Measurements from ENCODE around the gene TTC1.

The TTC1 gene

DNA sequence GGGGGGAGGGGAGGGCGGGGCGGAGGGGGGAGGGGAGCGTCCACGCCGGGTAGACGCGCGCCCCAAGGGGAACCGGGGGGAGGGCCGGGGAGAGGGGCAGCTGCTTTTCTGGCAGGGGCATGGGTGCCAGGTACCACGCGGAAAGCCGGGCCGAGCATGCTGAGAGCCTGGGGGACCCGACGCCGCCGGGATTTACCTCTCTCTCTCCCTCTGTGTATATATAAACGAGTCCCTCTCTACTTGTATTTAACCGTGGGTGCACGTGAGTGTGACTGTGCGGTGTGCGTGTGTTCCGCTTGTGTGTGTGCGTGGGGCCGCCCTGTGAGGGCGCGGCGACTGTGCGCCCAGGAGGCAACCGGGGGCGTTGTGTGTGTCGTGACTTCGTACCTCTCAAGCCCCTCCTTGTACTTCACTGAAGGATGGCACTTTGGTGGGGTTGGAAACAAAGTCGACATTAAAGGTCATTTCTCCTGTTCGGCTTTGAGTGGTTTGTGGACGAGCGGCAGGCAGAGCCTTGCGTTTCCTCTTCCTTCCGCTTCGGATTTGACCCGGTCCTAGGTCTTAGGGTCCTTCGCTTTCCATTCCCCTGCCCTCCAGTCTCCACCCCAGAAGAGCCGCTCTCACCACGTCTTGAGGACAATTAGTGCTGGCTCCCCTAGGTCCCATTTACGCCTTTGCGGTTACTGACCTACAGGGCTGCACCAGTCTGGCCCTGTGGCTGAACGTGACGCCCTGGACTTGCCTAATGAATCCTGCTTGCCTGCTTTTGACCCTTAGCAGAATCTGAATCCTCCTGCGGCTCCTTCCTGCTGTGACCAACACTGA lies 36.2 kb upstream of the TTC1 start:
- Histone ChIP-seq H3K9me3 (ENCODE audit: control insufficient read depth, insufficient read depth, low read depth, low read length) (no peaks in the 10 kb centered on the region), H3K4me1 (ENCODE audit: control insufficient read depth, insufficient read depth, low read length) (peaks cover 8% of the 10 kb centered on the region; the same call in 1 of the 2 replicates), H3K27ac (ENCODE audit: low read depth, low read length) (no peak overlapping the region), H3K27me3 (ENCODE audit: control insufficient read depth, insufficient read depth, low read length) (peaks cover 70% of the 10 kb centered on the region), H3K4me3 (ENCODE audit: low read depth, low read length) (peak overlapping the region; percentile 31; the same call in 1 of the 2 replicates), H3K9ac (ENCODE audit: low read length) (no peak overlapping the region), H3K36me3 (ENCODE audit: control insufficient read depth, insufficient read depth, low read length) (no peaks in the 10 kb centered on the region)

DNA sequence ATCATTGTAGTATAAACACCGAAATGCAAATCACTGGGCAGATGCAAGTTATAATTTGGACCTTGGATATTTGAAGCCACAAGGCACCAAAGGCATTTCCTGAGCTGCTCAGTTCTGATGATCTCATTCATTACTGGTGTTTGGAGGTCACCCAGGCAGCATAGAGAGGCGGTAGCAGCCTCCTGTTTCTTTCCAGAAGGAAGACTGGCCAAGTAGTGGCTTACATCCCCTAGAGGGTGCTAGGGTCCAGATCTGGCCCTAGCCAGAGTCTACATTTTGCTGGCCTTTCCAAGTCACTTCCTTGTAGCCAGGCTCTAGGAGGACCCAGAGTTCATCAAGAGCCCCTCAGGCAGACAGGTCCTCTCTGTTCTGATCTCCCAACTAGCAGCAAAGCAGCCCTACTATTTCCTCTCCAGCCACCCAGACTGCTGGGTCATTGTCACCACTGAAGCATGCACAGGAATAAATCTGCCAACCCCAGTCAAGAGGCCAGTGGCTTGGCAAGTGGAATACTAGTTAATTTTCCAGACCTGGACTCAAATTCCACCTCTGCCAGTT lies 33.4 kb upstream of the TTC1 start:
- no peaks in the 10 kb centered on the region for H3K9me3 ChIP-seq (ENCODE audit: control insufficient read depth, insufficient read depth, low read depth, low read length)
- H3K36me3 ChIP-seq (ENCODE audit: control insufficient read depth, insufficient read depth, low read length) = no peaks in the 10 kb centered on the region
- H3K27me3 ChIP-seq (ENCODE audit: control insufficient read depth, insufficient read depth, low read length) = peaks cover 66% of the 10 kb centered on the region
- no peak overlapping the region for H3K9ac ChIP-seq (ENCODE audit: low read length)
- H3K4me3 ChIP-seq (ENCODE audit: low read depth, low read length) = no peak overlapping the region
- no peak overlapping the region for H3K27ac ChIP-seq (ENCODE audit: low read depth, low read length)
- H3K4me1 ChIP-seq (ENCODE audit: control insufficient read depth, insufficient read depth, low read length) = peaks cover 8% of the 10 kb centered on the region; the same call in 1 of the 2 replicates

DNA sequence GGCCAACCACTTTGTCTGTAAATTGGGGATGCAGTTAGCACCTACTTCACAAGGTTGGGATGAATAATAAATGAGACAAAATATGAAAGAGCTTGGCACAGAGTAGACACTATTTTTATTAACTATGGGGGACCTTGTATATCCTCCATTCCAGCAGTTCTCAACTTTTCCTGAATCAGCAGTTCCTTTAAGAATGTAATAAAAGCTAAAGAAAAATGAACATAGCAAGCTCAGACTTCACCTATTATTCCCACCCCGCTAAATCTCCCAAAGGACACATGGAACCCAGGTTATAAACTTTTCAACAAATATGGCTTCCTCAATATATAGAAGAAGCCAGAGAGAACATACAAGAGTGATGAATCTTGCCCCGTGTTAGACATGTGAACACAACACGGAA lies 32.0 kb upstream of the TTC1 start:
- no peaks in the 10 kb centered on the region for H3K9me3 ChIP-seq (ENCODE audit: control insufficient read depth, insufficient read depth, low read depth, low read length)
- no peaks in the 10 kb centered on the region for H3K36me3 ChIP-seq (ENCODE audit: control insufficient read depth, insufficient read depth, low read length)
- H3K27ac ChIP-seq (ENCODE audit: low read depth, low read length) = no peak overlapping the region
- H3K9ac ChIP-seq (ENCODE audit: low read length) = no peak overlapping the region
- H3K4me1 ChIP-seq (ENCODE audit: control insufficient read depth, insufficient read depth, low read length) = peaks cover 8% of the 10 kb centered on the region; the same call in 1 of the 2 replicates
- peaks cover 53% of the 10 kb centered on the region for H3K27me3 ChIP-seq (ENCODE audit: control insufficient read depth, insufficient read depth, low read length)
- no peak overlapping the region for H3K4me3 ChIP-seq (ENCODE audit: low read depth, low read length)

DNA sequence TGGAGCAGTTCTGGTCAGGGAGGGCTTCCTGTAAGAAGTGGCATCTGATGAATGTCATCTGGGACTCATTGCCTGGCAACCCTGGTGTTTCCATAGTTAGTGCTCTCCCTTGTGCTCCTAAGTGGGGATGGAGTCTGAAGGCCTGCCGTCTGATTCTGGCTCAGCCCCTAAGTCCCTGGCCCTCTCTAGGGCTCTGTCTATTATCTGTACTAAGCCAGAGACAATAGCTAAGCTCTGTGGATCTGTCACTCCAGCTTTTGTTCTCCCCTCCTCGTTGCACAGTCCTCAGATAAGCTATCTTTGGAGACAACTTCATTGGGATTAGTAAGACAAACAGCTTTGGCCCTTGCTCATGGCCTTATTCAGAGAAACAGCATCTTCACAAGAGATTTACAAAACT lies 30.6 kb upstream of the TTC1 start:
- no peak overlapping the region for H3K4me3 ChIP-seq (ENCODE audit: low read depth, low read length)
- no peaks in the 10 kb centered on the region for H3K36me3 ChIP-seq (ENCODE audit: control insufficient read depth, insufficient read depth, low read length)
- no peaks in the 10 kb centered on the region for H3K9me3 ChIP-seq (ENCODE audit: control insufficient read depth, insufficient read depth, low read depth, low read length)
- H3K27ac ChIP-seq (ENCODE audit: low read depth, low read length) = no peak overlapping the region
- peaks cover 50% of the 10 kb centered on the region for H3K27me3 ChIP-seq (ENCODE audit: control insufficient read depth, insufficient read depth, low read length)
- H3K4me1 ChIP-seq (ENCODE audit: control insufficient read depth, insufficient read depth, low read length) = no peaks in the 10 kb centered on the region
- H3K9ac ChIP-seq (ENCODE audit: low read length) = no peak overlapping the region

DNA sequence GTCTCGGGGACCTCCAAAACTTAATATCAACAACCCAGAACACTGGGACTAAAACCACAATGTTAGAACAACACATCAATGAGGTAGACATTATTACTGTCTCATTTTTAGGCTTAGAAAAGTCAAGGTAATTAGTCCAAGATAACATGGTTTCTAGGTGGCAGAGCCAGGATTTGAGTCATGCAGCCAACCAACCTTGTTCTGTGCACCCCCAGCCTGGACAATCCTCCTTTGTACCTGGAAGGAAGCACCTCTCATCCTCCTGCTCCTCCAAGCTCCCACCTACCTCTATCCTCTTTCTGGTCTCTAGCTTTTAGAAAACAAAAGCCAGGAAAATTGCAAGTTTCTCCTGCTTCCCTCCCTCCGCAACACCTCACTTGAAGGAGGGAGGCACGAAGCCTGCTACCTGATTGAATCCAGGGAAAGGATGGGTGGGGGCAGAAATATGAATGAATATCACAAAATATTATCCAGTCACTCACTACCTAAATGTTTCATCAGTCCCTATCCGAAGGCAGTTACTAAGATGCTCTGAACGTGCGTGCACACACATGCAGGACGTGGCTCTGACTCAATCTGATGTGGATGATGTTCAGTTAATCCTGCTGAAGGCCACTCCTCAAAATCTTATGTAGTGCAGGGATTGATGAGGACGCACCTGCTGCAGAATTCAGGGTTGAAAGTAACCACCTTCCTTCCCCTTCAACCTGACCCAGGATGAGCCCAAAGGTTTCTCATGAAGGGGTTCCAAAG lies 26.3 kb upstream of the TTC1 start:
- Histone ChIP-seq H3K9me3 (ENCODE audit: control insufficient read depth, insufficient read depth, low read depth, low read length) (no peaks in the 10 kb centered on the region), H3K27ac (ENCODE audit: low read depth, low read length) (no peak overlapping the region), H3K36me3 (ENCODE audit: control insufficient read depth, insufficient read depth, low read length) (no peaks in the 10 kb centered on the region), H3K4me1 (ENCODE audit: control insufficient read depth, insufficient read depth, low read length) (peaks cover 4% of the 10 kb centered on the region; the same call in 1 of the 2 replicates), H3K9ac (ENCODE audit: low read length) (no peak overlapping the region), H3K4me3 (ENCODE audit: low read depth, low read length) (no peak overlapping the region), H3K27me3 (ENCODE audit: control insufficient read depth, insufficient read depth, low read length) (peaks cover 56% of the 10 kb centered on the region)

DNA sequence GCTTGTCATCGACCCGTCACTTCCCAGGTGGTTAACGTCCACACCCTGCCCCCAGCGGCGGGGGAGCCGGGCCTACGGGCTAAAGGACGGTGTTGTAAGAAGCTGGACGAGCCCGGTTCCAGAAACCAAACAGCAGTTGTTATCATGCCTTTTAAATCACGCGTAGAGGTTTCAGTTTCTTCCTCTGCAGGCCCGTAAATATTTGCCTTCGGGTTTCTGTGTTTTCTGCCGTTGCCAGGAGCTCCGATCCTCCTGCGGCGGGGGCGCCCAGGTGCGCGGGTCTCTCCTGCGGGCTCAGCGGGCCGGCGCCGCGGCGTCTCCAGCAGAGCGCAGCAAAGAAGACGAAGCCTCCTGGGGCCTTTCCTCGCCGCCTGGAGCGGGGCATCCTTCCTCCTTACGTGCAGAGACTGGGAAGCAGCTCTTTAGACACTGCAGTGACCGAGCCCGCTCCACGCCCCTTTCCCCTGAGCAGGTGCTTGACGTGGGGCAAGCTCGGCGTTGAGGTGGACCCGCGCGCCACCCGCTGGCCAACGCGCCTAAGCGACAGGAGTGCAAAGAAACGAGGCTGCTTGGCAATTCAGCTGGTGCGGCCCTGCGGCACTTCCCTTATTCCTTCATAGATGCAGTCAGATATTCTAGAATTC lies 21.8 kb upstream of the TTC1 start:
- Histone ChIP-seq H3K27ac (ENCODE audit: low read depth, low read length) (no peak overlapping the region), H3K27me3 (ENCODE audit: control insufficient read depth, insufficient read depth, low read length) (peaks cover 48% of the 10 kb centered on the region), H3K4me3 (ENCODE audit: low read depth, low read length) (peak overlapping the region; percentile 55), H3K36me3 (ENCODE audit: control insufficient read depth, insufficient read depth, low read length) (no peaks in the 10 kb centered on the region), H3K4me1 (ENCODE audit: control insufficient read depth, insufficient read depth, low read length) (peaks cover 4% of the 10 kb centered on the region; the same call in 1 of the 2 replicates), H3K9ac (ENCODE audit: low read length) (peak overlapping the region; percentile 8), H3K9me3 (ENCODE audit: control insufficient read depth, insufficient read depth, low read depth, low read length) (no peaks in the 10 kb centered on the region)

DNA sequence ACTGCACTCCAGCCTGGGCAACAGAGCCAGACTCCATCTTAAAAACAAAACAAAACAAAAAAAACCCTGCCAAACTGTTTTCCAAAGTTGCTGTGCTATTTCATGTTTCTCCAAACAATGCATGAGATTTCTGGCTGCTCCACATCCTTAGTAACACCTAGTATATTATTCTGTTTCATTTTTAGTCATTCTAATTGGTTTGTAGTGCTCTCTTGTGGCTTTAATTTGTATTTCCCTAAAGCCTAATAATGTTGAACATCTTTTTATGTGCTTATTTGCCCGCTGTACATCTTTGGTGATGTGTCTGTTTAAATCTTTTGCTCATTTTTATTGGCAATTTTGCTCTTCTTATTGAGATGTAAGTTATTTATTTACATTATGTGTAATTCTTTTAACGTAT lies 18.4 kb upstream of the TTC1 start:
- no peak overlapping the region for H3K9ac ChIP-seq (ENCODE audit: low read length)
- H3K9me3 ChIP-seq (ENCODE audit: control insufficient read depth, insufficient read depth, low read depth, low read length) = peaks cover 8% of the 10 kb centered on the region
- H3K36me3 ChIP-seq (ENCODE audit: control insufficient read depth, insufficient read depth, low read length) = no peaks in the 10 kb centered on the region
- no peak overlapping the region for H3K27ac ChIP-seq (ENCODE audit: low read depth, low read length)
- H3K4me1 ChIP-seq (ENCODE audit: control insufficient read depth, insufficient read depth, low read length) = peaks cover 4% of the 10 kb centered on the region; the same call in 1 of the 2 replicates
- peaks cover 29% of the 10 kb centered on the region for H3K27me3 ChIP-seq (ENCODE audit: control insufficient read depth, insufficient read depth, low read length)
- H3K4me3 ChIP-seq (ENCODE audit: low read depth, low read length) = no peak overlapping the region

DNA sequence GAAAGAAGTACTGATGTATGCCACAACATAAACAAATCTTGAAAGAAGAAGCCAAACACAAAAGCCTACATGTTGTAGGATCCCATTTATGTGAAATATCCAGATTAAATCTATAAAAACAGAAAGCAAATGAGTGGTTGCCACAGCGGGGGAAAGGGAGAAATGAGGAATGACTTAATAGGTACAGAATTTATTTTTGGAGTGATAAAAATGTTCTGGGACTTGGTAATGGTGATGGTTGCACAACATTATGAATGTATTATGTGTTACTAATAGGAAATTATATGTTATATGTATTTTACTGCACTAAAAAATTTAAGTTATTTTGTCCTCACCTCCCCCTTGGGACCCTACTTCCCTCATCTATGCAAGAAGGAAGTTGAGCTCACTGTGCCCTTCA lies 16.4 kb upstream of the TTC1 start:
- H3K9me3 ChIP-seq (ENCODE audit: control insufficient read depth, insufficient read depth, low read depth, low read length) = peaks cover 8% of the 10 kb centered on the region
- H3K27ac ChIP-seq (ENCODE audit: low read depth, low read length) = no peak overlapping the region
- H3K4me1 ChIP-seq (ENCODE audit: control insufficient read depth, insufficient read depth, low read length) = no peaks in the 10 kb centered on the region
- no peak overlapping the region for H3K4me3 ChIP-seq (ENCODE audit: low read depth, low read length)
- no peak overlapping the region for H3K9ac ChIP-seq (ENCODE audit: low read length)
- H3K27me3 ChIP-seq (ENCODE audit: control insufficient read depth, insufficient read depth, low read length) = peaks cover 9% of the 10 kb centered on the region
- H3K36me3 ChIP-seq (ENCODE audit: control insufficient read depth, insufficient read depth, low read length) = no peaks in the 10 kb centered on the region

DNA sequence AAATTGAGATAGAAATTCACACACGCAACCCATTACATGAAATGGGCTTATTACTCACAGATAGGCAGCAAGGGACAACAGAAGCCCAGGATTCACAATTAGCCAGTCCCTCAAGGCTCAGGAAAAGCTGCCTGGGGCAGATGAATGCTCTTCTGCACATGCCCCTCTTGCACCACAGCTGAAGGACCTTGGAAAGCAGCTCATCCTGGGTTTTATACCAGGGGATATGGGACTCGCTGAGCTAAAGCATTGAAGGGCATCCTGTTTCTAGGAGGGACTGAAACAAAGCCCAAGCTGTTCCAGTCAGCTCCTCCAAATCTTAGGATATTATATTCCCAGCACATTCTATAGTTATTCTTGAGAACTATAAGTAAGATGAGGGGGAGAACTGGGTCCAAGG lies 15.7 kb upstream of the TTC1 start:
- Histone ChIP-seq H3K4me3 (ENCODE audit: low read depth, low read length) (no peak overlapping the region), H3K36me3 (ENCODE audit: control insufficient read depth, insufficient read depth, low read length) (no peaks in the 10 kb centered on the region), H3K27ac (ENCODE audit: low read depth, low read length) (no peak overlapping the region), H3K4me1 (ENCODE audit: control insufficient read depth, insufficient read depth, low read length) (no peaks in the 10 kb centered on the region), H3K27me3 (ENCODE audit: control insufficient read depth, insufficient read depth, low read length) (peaks cover 3% of the 10 kb centered on the region; the same call in 1 of the 2 replicates), H3K9me3 (ENCODE audit: control insufficient read depth, insufficient read depth, low read depth, low read length) (peaks cover 8% of the 10 kb centered on the region), H3K9ac (ENCODE audit: low read length) (no peak overlapping the region)

DNA sequence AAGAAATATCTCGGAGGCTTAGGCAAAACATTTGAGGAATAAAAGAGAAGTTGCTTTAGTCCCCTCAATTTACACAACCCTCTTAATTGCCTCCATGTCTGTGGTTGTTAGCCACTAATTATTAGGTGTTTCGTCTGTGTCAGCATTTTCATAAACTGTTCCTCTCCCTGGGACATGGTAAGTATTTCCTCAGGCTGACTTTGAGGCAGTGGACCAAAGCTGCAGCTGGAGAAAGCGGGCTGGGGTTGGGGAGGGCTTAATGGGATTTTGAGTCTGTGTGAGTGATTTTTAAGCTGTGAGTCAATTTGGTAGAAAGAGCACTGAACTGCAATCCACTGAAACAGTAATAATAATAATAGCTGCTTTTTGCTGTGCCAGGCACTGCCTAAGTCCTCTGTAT lies 13.0 kb upstream of the TTC1 start:
- Histone ChIP-seq H3K36me3 (ENCODE audit: control insufficient read depth, insufficient read depth, low read length) (no peaks in the 10 kb centered on the region), H3K9me3 (ENCODE audit: control insufficient read depth, insufficient read depth, low read depth, low read length) (peaks cover 8% of the 10 kb centered on the region), H3K4me3 (ENCODE audit: low read depth, low read length) (no peak overlapping the region), H3K9ac (ENCODE audit: low read length) (no peak overlapping the region), H3K27me3 (ENCODE audit: control insufficient read depth, insufficient read depth, low read length) (no peaks in the 10 kb centered on the region), H3K4me1 (ENCODE audit: control insufficient read depth, insufficient read depth, low read length) (no peaks in the 10 kb centered on the region), H3K27ac (ENCODE audit: low read depth, low read length) (no peak overlapping the region)
